ENCODE results near the gene DNAJC22. TPM values are rescaled to one million over a fixed set of nuclear protein-coding genes. Genes with fewer than 3 reads are reported as not detected.

DNAJC22 gene
- polyA plus RNA-seq, 1 donor from 2014 or later, result 0.54 TPM

DNA sequence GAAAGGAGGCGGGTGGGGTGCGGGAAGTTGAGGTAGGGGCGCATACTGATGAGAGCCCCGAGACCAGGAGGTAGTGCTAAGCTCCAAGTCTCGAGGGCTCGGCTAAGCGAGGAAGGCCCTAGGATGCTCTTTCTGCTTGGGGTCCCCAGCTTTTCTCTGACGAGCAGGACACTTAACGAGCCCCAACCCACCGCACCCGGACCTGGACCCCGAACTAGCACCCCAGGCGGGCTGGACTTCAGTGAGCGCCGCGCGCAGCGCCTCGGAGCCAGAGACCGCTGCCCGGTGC, 5.0 kb upstream of the DNAJC22 start:
- Histone ChIP-seq H3K9ac (ENCODE audit: low read length) (peak overlapping the region; percentile 31), H3K27ac (ENCODE audit: low read length) (no peak overlapping the region), H3K36me3 (ENCODE audit: insufficient read depth, low read length) (no peaks in the 10 kb centered on the region), H3K9me3 (ENCODE audit: low read length) (no peaks in the 10 kb centered on the region), H3K4me2 (ENCODE audit: low read length) (no peak overlapping the region), H3K27me3 (ENCODE audit: insufficient read depth, low read depth, low read length) (peaks cover 91% of the 10 kb centered on the region), H3K9me2 (ENCODE audit: insufficient read depth, low read length) (no peaks in the 10 kb centered on the region), H4K20me1 (ENCODE audit: insufficient read depth) (no peaks in the 10 kb centered on the region), H3K4me3 (ENCODE audit: low read length) (peak overlapping the region; percentile 60), H3F3A (ENCODE audit: insufficient read depth, low read length, poor library complexity, severe bottlenecking) (no peaks in the 10 kb centered on the region), H2AFZ (ENCODE audit: low read depth, low read length) (no peak overlapping the region), H3K79me2 (replicated peaks; ENCODE audit: insufficient read depth, low read length) (no peaks in the 10 kb centered on the region)
- TF ChIP-seq MXI1 (conservative IDR thresholded peaks at IDR 0.05; ENCODE audit: poor library complexity, severe bottlenecking) (no peak), EP300 (conservative IDR thresholded peaks at IDR 0.05; ENCODE audit: poor library complexity, severe bottlenecking) (no peak), TAF1 (IDR thresholded peaks at IDR 0.05; ENCODE audit: low read depth) (no peak)

DNA sequence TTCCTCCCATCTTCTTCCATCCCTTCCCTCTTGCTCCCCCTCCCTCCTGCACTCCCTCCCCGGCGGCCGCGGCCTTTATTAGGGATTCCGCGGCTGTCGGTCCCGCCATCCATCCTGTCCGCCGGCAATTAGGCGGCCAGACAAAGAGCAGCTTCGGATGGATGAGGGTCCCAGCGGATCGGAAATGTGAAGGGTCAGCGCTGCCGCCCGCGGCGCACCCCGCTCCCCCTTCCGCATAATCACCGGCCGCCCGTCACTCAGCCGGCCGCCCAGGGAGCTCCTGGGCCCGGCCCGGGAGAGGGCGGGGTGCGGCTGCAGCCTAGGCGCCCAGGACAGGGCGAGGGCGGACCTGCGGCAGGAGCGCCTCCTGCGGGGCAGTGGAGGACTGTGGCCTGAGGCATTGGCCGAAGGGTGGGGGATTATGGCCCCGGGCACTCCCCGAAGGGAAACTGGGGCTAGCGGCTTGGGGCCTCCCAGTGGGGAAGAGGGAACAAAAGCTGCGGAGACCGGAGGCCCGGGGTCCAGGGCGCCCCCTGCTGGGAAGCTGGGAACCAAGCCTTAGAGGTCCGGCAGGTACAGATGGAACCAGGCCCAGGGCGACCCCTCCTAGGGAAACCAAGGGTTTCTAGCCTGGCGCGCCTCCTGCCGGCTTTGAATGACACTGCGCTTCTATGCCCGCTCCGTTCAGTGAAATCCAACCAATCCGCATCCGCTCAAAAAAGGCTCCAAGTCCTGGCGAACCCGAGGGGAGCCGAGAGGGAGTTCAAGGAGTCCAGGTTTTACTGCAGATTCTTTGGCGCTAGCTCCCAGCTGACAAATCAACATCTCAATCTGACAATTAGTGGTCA, 4.4 kb upstream of the DNAJC22 start:
- peak overlapping the region; percentile 31 for H3K9ac ChIP-seq (ENCODE audit: low read length)
- TF ChIP-seq RAD21 (conservative IDR thresholded peaks at IDR 0.05) (peak; percentile 56), MXI1 (conservative IDR thresholded peaks at IDR 0.05; ENCODE audit: poor library complexity, severe bottlenecking) (no peak), SMC3 (conservative IDR thresholded peaks at IDR 0.05; ENCODE audit: poor library complexity) (peak; percentile 62), POLR2AphosphoS5 (IDR thresholded peaks at IDR 0.05) (no peak), REST (IDR thresholded peaks at IDR 0.05; ENCODE audit: borderline replicate concordance) (no peak), TAF1 (IDR thresholded peaks at IDR 0.05; ENCODE audit: low read depth) (no peak)
- TF ChIP-seq, protein P1, sequence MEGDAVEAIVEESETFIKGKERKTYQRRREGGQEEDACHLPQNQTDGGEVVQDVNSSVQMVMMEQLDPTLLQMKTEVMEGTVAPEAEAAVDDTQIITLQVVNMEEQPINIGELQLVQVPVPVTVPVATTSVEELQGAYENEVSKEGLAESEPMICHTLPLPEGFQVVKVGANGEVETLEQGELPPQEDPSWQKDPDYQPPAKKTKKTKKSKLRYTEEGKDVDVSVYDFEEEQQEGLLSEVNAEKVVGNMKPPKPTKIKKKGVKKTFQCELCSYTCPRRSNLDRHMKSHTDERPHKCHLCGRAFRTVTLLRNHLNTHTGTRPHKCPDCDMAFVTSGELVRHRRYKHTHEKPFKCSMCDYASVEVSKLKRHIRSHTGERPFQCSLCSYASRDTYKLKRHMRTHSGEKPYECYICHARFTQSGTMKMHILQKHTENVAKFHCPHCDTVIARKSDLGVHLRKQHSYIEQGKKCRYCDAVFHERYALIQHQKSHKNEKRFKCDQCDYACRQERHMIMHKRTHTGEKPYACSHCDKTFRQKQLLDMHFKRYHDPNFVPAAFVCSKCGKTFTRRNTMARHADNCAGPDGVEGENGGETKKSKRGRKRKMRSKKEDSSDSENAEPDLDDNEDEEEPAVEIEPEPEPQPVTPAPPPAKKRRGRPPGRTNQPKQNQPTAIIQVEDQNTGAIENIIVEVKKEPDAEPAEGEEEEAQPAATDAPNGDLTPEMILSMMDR (IDR thresholded peaks at IDR 0.05; ENCODE audit: poor library complexity, severe bottlenecking), result peak; percentile 85

More for the DNA sequence above, 4.4 kb upstream of the DNAJC22 start:
- Histone ChIP-seq H3K4me2 (ENCODE audit: low read length) (peak overlapping the region; percentile 48), H3K79me2 (replicated peaks; ENCODE audit: insufficient read depth, low read length) (no peaks in the 10 kb centered on the region), H3K4me3 (ENCODE audit: low read length) (peak overlapping the region; percentile 60), H3K27me3 (ENCODE audit: insufficient read depth, low read depth, low read length) (peaks cover 91% of the 10 kb centered on the region), H3K9me2 (ENCODE audit: insufficient read depth, low read length) (no peaks in the 10 kb centered on the region), H2AFZ (ENCODE audit: low read depth, low read length) (no peak overlapping the region), H3K27ac (ENCODE audit: low read length) (no peak overlapping the region), H4K20me1 (ENCODE audit: insufficient read depth) (no peaks in the 10 kb centered on the region), H3K9me3 (ENCODE audit: low read length) (no peaks in the 10 kb centered on the region), H3K36me3 (ENCODE audit: insufficient read depth, low read length) (no peaks in the 10 kb centered on the region), H3F3A (ENCODE audit: insufficient read depth, low read length, poor library complexity, severe bottlenecking) (no peaks in the 10 kb centered on the region)
